Natural killer cell (primary cell): ENCODE measurements around the gene SNCB. TPM values are rescaled to one million over a fixed set of nuclear protein-coding genes. Genes with fewer than 3 reads are reported as not detected.

Source experiments
- ATAC-seq, 3 donors: fragments of 150-1000 bp in 2 of 3; fragments of 200-7000 bp in 1 of 3; cut with Tn5 transposase; 1 replicate in 1 of 3; 2 replicates in 2 of 3; pipeline ENCODE4 v1.10.0; 2021; ENCODE audit warnings: mild to moderate bottlenecking in 2 of 3, moderate library complexity in 2 of 3
- DNase-seq, 2 donors: peaks; one replicate each; pipeline versions ENCODE4 v3.0.0 to v3.0.0-alpha.2; 2013 to 2021; ENCODE audit warnings: mixed read lengths in 1 of 2
- H3K27ac ChIP-seq: one replicate; pipeline ENCODE4 v1.5.1; 2013; ENCODE audit warnings: mild to moderate bottlenecking, low read length
- H3K27me3 ChIP-seq: one replicate; pipeline ENCODE4 v1.6.1; 2013; ENCODE audit warnings: low read length; ENCODE audit not compliant: control insufficient read depth, insufficient read depth
- H3K36me3 ChIP-seq: one replicate; pipeline ENCODE4 v1.6.1; 2013; ENCODE audit warnings: low read length; ENCODE audit not compliant: control insufficient read depth, insufficient read depth
- H3K4me1 ChIP-seq: one replicate; pipeline ENCODE4 v1.6.1; 2013; ENCODE audit warnings: low read length; ENCODE audit not compliant: control insufficient read depth, insufficient read depth
- H3K4me3 ChIP-seq: one replicate; pipeline ENCODE4 v1.5.1; 2013; ENCODE audit warnings: low read length
- H3K9me3 ChIP-seq: one replicate; pipeline ENCODE4 v1.6.1; 2013; ENCODE audit warnings: low read length; ENCODE audit not compliant: control insufficient read depth, insufficient read depth
- H3K27ac Mint-ChIP-seq, 2 donors: one replicate each; pipeline ENCODE4 v1.8.0; 2022; ENCODE audit warnings: mild to moderate bottlenecking in 2 of 2, mixed read lengths in 2 of 2, moderate library complexity in 1 of 2
- H3K27me3 Mint-ChIP-seq, 2 donors: one replicate each; pipeline ENCODE4 v1.8.0; 2022; ENCODE audit warnings: low read depth in 2 of 2, mixed read lengths in 2 of 2
- H3K36me3 Mint-ChIP-seq: one replicate; pipeline ENCODE4 v1.8.0; 2022; ENCODE audit warnings: mixed read lengths
- H3K4me1 Mint-ChIP-seq, 2 donors: one replicate each; pipeline ENCODE4 v1.8.0; 2022; ENCODE audit warnings: mixed read lengths in 2 of 2
- H3K4me3 Mint-ChIP-seq: one replicate; pipeline ENCODE4 v1.8.0; 2022; ENCODE audit warnings: mild to moderate bottlenecking, moderate library complexity, mixed read lengths
- H3K9me3 Mint-ChIP-seq, 2 donors: one replicate each; pipeline ENCODE4 v1.8.0; 2022; ENCODE audit warnings: mixed read lengths in 2 of 2
- WGBS: methylation state at CpG from one replicate; pipeline ENCODE4 v1.1.7; 2013; ENCODE audit warnings: missing lambda C conversion rate; ENCODE audit not compliant: insufficient coverage; 5-methylcytosine and 5-hydroxymethylcytosine counted together
- intact Hi-C: fragments of 100-400 bp; cut with micrococcal nuclease; formaldehyde crosslinking; loops from one replicate; pipeline ENCODE4 v1.14.2; 2022
- total RNA-seq, 4 donors: library from RNA; stranded (reverse); fragments of 120-200 nt in 1 of 4; gene quantifications; one replicate each; pipeline versions ENCODE4 v1.2.3 to v1.2.4, GENCODE V29; 2013 to 2022
- TF ChIP-seq, protein P1 (sequence below): fragments of 200-600 bp; IDR thresholded peaks from one replicate; pipeline ENCODE4 v1.8.0; 2022; ENCODE audit warnings: antibody characterized with exemption

SNCB gene
- total RNA-seq, 3 donors from 2014 or later (not counting 1 experiment from before 2014, with no cell fraction given): not detected

DNA sequence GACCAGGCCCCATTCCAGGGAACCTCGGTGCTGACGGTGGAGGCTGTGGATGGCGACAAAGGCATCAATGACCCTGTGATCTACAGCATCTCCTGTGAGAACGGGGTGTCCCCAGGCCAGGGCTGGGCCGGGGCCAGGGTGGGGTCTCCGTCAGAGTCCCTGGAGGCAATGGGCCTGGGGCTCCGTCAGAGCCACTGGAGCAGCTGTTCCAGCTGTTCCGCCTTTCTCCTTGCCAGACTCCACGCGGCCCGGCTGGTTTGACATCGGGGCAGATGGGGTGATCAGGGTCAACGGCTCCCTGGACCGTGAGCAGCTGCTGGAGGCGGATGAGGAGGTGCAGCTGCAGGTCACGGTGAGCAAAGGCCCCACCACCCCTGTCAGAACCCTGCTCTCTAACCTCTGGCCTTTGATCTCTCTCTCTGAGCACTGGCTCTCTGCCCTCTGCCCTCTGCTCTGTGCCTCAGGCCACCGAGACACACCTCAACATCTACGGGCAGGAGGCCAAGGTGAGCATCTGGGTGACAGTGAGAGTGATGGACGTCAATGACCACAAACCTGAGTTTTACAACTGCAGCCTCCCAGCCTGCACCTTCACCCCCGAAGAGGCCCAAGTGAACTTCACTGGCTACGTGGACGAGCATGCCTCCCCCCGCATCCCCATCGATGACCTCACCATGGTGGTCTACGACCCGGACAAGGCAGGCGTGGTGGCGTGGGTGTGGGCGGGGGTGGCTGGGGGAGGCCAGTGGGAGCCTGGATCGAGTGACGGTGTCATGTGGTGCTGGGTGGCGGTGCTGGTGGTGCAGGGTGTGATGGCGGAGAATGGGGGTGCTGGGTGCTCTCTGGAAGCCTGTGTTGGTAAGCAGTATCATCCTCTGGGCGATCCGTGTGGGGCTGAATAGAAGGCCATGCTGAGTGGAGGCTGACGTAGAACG is 54.6 kb downstream of the SNCB start:
- no peak overlapping the region for H3K27ac Mint-ChIP-seq
- DNase-seq: no peak
- H3K9me3 Mint-ChIP-seq: no peaks in the 10 kb centered on the region
- no peak overlapping the region for H3K27ac ChIP-seq
- H3K36me3 Mint-ChIP-seq: no peaks in the 10 kb centered on the region
- H3K4me3 Mint-ChIP-seq: no peak overlapping the region
- 93% methylated on average over 37 of the region's 37 CpGs for WGBS
- no peaks in the 10 kb centered on the region for H3K27me3 ChIP-seq
- no peaks in the 10 kb centered on the region for H3K36me3 ChIP-seq
- no peak overlapping the region for H3K4me3 ChIP-seq
- H3K27me3 Mint-ChIP-seq: peaks cover 0 to 10% of the 10 kb centered on the region in 2 donors
- no peak for ATAC-seq
- TF ChIP-seq, protein P1, sequence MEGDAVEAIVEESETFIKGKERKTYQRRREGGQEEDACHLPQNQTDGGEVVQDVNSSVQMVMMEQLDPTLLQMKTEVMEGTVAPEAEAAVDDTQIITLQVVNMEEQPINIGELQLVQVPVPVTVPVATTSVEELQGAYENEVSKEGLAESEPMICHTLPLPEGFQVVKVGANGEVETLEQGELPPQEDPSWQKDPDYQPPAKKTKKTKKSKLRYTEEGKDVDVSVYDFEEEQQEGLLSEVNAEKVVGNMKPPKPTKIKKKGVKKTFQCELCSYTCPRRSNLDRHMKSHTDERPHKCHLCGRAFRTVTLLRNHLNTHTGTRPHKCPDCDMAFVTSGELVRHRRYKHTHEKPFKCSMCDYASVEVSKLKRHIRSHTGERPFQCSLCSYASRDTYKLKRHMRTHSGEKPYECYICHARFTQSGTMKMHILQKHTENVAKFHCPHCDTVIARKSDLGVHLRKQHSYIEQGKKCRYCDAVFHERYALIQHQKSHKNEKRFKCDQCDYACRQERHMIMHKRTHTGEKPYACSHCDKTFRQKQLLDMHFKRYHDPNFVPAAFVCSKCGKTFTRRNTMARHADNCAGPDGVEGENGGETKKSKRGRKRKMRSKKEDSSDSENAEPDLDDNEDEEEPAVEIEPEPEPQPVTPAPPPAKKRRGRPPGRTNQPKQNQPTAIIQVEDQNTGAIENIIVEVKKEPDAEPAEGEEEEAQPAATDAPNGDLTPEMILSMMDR: no peak
- intact Hi-C loops: loop anchor here (2.0 to 10.0 kb wide), 2 partner anchors 383 to 851 kb away; no protein-coding TSS in a partner anchor
- H3K9me3 ChIP-seq: no peaks in the 10 kb centered on the region
- peaks cover 7% of the 10 kb centered on the region for H3K4me1 ChIP-seq
- peaks cover 0 to 12% of the 10 kb centered on the region in 2 donors for H3K4me1 Mint-ChIP-seq

DNA sequence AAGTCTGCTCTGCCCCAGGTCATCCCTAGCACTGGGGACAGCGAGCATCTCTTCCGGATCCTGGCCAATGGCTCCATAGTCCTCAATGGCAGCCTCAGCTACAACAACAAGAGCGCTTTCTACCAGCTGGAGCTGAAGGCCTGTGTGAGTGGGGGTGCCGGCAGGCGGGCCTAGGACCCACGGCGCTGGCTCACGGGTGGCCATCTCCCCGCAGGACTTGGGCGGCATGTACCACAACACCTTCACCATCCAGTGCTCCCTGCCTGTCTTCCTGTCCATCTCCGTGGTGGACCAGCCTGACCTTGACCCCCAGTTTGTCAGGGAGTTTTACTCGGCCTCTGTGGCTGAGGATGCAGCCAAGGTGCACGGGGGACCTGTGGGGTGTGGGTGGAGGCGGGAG is 55.3 kb downstream of the SNCB start:
- Mint-ChIP-seq H3K4me3 (no peak overlapping the region), H3K4me1 (peaks cover 0 to 12% of the 10 kb centered on the region in 2 donors), H3K27me3 (peaks cover 0 to 10% of the 10 kb centered on the region in 2 donors), H3K9me3 (no peaks in the 10 kb centered on the region), H3K27ac (no peak overlapping the region), H3K36me3 (no peaks in the 10 kb centered on the region)
- Histone ChIP-seq H3K27me3 (no peaks in the 10 kb centered on the region), H3K27ac (no peak overlapping the region), H3K36me3 (no peaks in the 10 kb centered on the region), H3K4me3 (no peak overlapping the region), H3K4me1 (peaks cover 7% of the 10 kb centered on the region), H3K9me3 (no peaks in the 10 kb centered on the region)
- 94% methylated on average over 14 of the region's 14 CpGs for WGBS
- no peak for DNase-seq
- intact Hi-C loops: loop anchor here (2.0 to 10.0 kb wide), 2 partner anchors 384 to 850 kb away; no protein-coding TSS in a partner anchor
- no peak for ATAC-seq
- TF ChIP-seq, protein P1: no peak

DNA sequence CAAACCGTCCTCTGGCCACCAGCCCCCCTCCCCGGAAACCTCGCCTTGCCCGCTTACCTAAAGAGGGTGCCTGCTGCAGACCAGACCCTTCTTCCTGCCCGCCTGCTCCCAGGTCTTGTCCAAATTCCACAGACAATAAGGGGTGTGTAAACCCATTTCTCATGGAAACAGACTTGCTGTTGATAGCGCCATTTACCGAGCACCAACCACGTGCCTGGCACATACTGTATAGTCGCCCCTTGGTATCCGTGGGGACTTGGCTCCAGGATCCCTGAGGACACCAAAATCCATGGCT is 56.1 kb downstream of the SNCB start:
- H3K4me3 Mint-ChIP-seq: no peak overlapping the region
- H3K4me1 ChIP-seq: peaks cover 7% of the 10 kb centered on the region
- H3K4me1 Mint-ChIP-seq: peaks cover 0 to 12% of the 10 kb centered on the region in 2 donors
- H3K27ac ChIP-seq: no peak overlapping the region
- H3K27me3 ChIP-seq: no peaks in the 10 kb centered on the region
- intact Hi-C loops: loop anchor here (2.0 to 10.0 kb wide), 2 partner anchors 385 to 849 kb away; no protein-coding TSS in a partner anchor
- H3K9me3 Mint-ChIP-seq: no peaks in the 10 kb centered on the region
- DNase-seq (no peak), ATAC-seq (no peak)
- no peak overlapping the region for H3K27ac Mint-ChIP-seq
- no peaks in the 10 kb centered on the region for H3K36me3 ChIP-seq
- H3K36me3 Mint-ChIP-seq: no peaks in the 10 kb centered on the region
- peaks cover 0 to 10% of the 10 kb centered on the region in 2 donors for H3K27me3 Mint-ChIP-seq
- H3K9me3 ChIP-seq: no peaks in the 10 kb centered on the region
- 47% methylated on average over 10 of the region's 10 CpGs for WGBS
- no peak overlapping the region for H3K4me3 ChIP-seq
- TF ChIP-seq, protein P1: no peak
